A673 (cell line): Measurements from ENCODE around the gene CHKB. TPM values are rescaled to one million over a fixed set of nuclear protein-coding genes. Genes with fewer than 3 reads are reported as not detected.

ENCODE experiments used
- BruUV-seq: library from RNA; stranded (reverse); fragments of 400-500 nt; replicated peaks from 2 replicates; lab custom pipeline; 2021; lab: Mats Ljungman, UMichigan
- CTCF ChIA-PET: fragments of 300-600 bp; sonication (Branson Sonifier 250); formaldehyde crosslinking; loops from one replicate; lab custom pipeline; 2022; ENCODE audit warnings: antibody characterized with exemption; lab: Charles Lee
- POLR2A ChIA-PET: fragments of 300-600 bp; sonication (Branson Sonifier 250); formaldehyde crosslinking; loops from one replicate; lab custom pipeline; 2022; ENCODE audit warnings: antibody characterized with exemption; ENCODE audit not compliant: low non-redundant PET; lab: Charles Lee
- DNase-seq: peaks from one replicate; pipeline ENCODE4 v3.0.0-alpha.2; 2015; ENCODE audit warnings: low spot score
- H3K27ac ChIP-seq: fragments of 200-600 bp; sonication (generic); 2 replicates; pipeline ENCODE4 v1.5.1; 2016; ENCODE audit warnings: mixed run types, low read depth, mild to moderate bottlenecking, mixed read lengths, antibody characterized with exemption, low read length; ENCODE audit not compliant: poor library complexity, severe bottlenecking
- H3K27me3 ChIP-seq: fragments of 200-600 bp; sonication (generic); replicated peaks from 2 replicates; pipeline ENCODE4 v1.6.1; 2017; ENCODE audit warnings: mixed run types, low read depth, mild to moderate bottlenecking, mixed read lengths, antibody characterized with exemption, low read length; ENCODE audit not compliant: insufficient read depth, poor library complexity
- H3K36me3 ChIP-seq: fragments of 200-600 bp; sonication (generic); 2 replicates; pipeline ENCODE4 v1.6.1; 2016; ENCODE audit warnings: mixed run types, mild to moderate bottlenecking, mixed read lengths, antibody characterized with exemption, low read length; ENCODE audit not compliant: insufficient read depth, poor library complexity, severe bottlenecking
- H3K4me1 ChIP-seq: fragments of 200-600 bp; sonication (generic); 2 replicates; pipeline ENCODE4 v1.6.1; 2017; ENCODE audit warnings: mixed run types, mild to moderate bottlenecking, mixed read lengths, antibody characterized with exemption, low read length; ENCODE audit not compliant: insufficient read depth, poor library complexity, severe bottlenecking
- H3K4me3 ChIP-seq: fragments of 200-600 bp; sonication (generic); 2 replicates; pipeline ENCODE4 v1.5.1; 2016; ENCODE audit warnings: low read depth, mixed run types, mild to moderate bottlenecking, mixed read lengths, low read length; ENCODE audit not compliant: poor library complexity, severe bottlenecking
- H3K9me3 ChIP-seq: fragments of 200-600 bp; sonication (generic); 2 replicates; pipeline ENCODE4 v1.6.1; 2016; ENCODE audit warnings: mixed run types, low read depth, mild to moderate bottlenecking, mixed read lengths, antibody characterized with exemption, low read length; ENCODE audit not compliant: poor library complexity, severe bottlenecking
- EZH2 ChIP-seq: fragments of 200-600 bp; sonication (generic); IDR thresholded peaks from 2 replicates; pipeline ENCODE4 v1.6.1; 2017; ENCODE audit warnings: borderline replicate concordance, low read depth, mild to moderate bottlenecking, mixed read lengths, antibody characterized with exemption, low read length; ENCODE audit not compliant: poor library complexity, severe bottlenecking
- intact Hi-C: fragments of 100-400 bp; cut with micrococcal nuclease; formaldehyde crosslinking; loops from one replicate; pipeline ENCODE4 v1.10.0; 2022; ENCODE audit not compliant: unreplicated experiment
- total RNA-seq: library from RNA; stranded (reverse); gene quantifications from 2 replicates; pipeline ENCODE4 v1.2.3, GENCODE V29; 2021
- TF ChIP-seq, protein P1 (sequence below): fragments of 300-800, 200-600 bp; sonication (generic); conservative IDR thresholded peaks from 2 replicates; pipeline ENCODE4 v1.5.1; 2017; ENCODE audit warnings: low read depth, mild to moderate bottlenecking, antibody characterized with exemption, low read length, moderate library complexity, mixed read lengths

Gene CHKB
- total RNA-seq, 1 experiment from 2014 or later = 47.6 TPM

DNA sequence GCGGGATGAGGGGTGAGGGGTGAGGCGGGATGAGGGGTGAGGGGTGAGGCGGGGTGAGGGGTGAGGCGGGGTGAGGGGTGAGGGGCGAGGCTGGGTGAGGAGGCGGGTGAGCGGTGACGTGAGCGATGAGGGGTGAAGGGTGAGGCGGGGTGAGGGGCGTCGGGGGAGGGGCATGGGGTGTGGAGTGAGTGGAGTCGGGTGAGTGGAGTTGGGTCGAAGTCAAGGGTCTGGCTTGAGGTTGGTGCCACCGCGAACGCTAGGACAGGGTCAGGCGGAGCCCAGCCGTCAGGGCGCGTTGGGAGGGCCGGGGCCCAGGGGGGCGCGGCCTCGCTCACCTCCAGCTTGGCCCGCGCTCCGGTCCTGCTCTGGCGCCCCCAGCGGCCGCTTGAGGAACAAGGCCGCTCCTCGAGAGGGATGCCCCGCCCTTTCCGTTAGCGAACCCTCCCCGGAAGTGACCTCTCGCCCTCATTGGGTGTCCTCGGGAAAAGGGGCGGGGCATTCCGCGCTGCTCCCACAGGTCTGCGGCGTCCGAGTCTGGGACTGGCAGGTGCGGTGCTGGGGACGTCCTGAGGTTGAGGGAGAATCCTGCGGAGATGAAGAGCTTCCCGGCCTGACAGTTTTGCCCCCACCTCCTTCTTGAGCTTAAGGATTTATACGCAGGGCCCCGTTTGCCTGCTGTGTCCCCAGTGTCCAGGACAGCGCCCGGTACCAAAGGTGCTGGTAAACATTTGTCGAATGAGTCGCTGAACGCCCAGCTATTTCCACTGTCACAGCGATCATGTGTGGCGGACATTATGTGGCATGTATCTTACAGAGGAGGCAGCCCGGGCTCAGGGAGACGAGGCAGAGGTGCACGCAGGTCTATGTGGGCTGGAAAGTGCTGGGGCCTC is 19.9 kb downstream of the CHKB start, which contains the start of gene SYCE3:
TSS of gene SYCE3 (minus strand) at position 397 of the 890 bp plus-strand sequence. CDS start 6,514 bp downstream, outside the sequence.
- Histone ChIP-seq H3K27ac (peak within 1 kb of the TSS; percentile 2), H3K9me3 (no peaks in the 10 kb centered on the region), H3K27me3 (no peaks in the 10 kb centered on the region), H3K36me3 (no peaks in the 10 kb centered on the region), H3K4me3 (peak within 1 kb of the TSS; percentile 52), H3K4me1 (no peaks in the 10 kb centered on the region)
- TF ChIP-seq EZH2 = no peak
- TF ChIP-seq, protein P1, sequence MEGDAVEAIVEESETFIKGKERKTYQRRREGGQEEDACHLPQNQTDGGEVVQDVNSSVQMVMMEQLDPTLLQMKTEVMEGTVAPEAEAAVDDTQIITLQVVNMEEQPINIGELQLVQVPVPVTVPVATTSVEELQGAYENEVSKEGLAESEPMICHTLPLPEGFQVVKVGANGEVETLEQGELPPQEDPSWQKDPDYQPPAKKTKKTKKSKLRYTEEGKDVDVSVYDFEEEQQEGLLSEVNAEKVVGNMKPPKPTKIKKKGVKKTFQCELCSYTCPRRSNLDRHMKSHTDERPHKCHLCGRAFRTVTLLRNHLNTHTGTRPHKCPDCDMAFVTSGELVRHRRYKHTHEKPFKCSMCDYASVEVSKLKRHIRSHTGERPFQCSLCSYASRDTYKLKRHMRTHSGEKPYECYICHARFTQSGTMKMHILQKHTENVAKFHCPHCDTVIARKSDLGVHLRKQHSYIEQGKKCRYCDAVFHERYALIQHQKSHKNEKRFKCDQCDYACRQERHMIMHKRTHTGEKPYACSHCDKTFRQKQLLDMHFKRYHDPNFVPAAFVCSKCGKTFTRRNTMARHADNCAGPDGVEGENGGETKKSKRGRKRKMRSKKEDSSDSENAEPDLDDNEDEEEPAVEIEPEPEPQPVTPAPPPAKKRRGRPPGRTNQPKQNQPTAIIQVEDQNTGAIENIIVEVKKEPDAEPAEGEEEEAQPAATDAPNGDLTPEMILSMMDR = peak; percentile 93
- POLR2A ChIA-PET = no interaction called here
- no TSS peak for BruUV-seq
- peak; percentile 97 for DNase-seq
- CTCF ChIA-PET = interaction anchor here (0.6 to 1.1 kb wide), 4 partner anchors 17 to 332 kb away, joined by 4 to 6 read pairs (median 5); partner anchors contain the start of genes KLHDC7B, NCAPH2 and SCO2
- intact Hi-C loops = no loop called here

DNA sequence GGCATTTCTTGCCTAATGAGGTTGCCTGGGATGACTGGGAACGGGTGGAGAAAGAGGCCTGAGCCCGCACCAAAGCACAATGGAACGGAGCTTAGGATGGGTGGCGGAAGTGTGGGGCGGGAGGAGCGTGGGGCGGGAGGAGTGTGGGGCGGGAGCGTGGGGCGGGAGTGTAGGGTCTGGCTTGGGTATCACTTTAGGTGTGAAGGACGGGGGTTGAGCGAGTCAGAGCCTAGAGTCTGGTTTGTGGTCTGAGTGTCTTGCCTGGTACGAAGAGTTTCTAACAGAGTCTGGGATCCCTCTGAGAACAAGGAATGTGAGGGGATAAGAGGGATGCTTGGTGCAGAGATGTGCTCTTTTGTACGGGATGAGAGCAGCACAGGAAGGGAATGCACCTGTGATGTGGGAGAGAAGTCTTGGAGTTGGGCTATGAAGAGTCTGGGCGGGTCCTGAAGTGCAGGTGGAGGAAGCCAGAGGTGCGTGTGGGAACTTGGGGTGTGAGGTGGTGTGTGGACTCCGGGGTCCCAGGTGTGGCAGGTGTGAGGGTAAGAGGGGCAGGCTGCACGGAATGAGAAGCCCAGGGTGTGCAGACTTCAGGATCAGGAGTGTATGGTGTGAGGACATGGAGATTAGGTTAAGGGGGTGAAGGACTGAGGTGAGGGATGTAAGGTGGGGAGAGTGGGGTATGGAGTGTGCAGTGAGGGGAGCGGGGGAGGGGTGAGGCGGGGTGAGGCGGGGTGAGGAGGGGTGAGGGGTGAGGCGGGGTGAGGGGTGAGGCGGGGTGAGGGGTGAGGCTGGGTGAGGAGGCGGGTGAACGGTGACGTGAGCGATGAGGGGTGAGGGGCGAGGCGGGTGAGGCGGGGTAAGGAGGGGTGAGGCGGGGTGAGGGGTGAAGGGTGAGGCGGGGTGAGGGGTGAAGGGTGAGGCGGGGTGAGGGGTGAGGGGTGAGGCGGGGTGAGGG is 21.0 kb downstream of the CHKB start:
- CTCF ChIA-PET = no interaction called here
- no TSS peak for BruUV-seq
- TF ChIP-seq EZH2 = no peak
- TF ChIP-seq, protein P1 = no peak
- no peaks in the 10 kb centered on the region for H3K9me3 ChIP-seq
- H3K27me3 ChIP-seq = no peaks in the 10 kb centered on the region
- intact Hi-C loops = no loop called here
- DNase-seq = no peak
- H3K4me1 ChIP-seq = no peaks in the 10 kb centered on the region
- POLR2A ChIA-PET = no interaction called here
- no peak overlapping the region for H3K4me3 ChIP-seq
- no peak overlapping the region for H3K27ac ChIP-seq
- no peaks in the 10 kb centered on the region for H3K36me3 ChIP-seq

DNA sequence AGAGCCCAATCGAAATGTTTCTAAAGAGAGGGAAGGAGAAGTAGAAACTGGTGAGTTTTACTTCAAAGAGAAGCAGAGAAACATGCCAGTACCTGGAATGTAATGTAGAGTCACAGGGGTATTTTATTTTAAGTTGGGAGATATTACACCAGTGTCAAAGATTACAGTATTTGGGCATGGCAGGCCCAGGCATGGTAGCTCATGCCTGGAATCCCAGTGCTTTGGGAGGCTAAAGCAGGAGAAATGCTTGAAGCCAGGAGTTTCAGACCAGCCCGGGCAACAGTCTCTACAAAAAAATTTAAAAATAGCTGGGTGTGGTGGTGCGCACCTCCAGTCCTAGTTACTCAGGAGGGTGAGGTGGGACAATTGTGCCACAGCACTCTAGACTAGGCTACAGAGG is 22.6 kb downstream of the CHKB start:
- POLR2A ChIA-PET = no interaction called here
- CTCF ChIA-PET = no interaction called here
- BruUV-seq = no TSS peak

More for the DNA sequence above, 22.6 kb downstream of the CHKB start:
- H3K27me3 ChIP-seq = no peaks in the 10 kb centered on the region
- H3K4me3 ChIP-seq = no peak overlapping the region
- intact Hi-C loops = no loop called here
- no peaks in the 10 kb centered on the region for H3K4me1 ChIP-seq
- H3K9me3 ChIP-seq = no peaks in the 10 kb centered on the region
- DNase-seq = no peak
- no peaks in the 10 kb centered on the region for H3K36me3 ChIP-seq
- TF ChIP-seq EZH2 = no peak
- TF ChIP-seq, protein P1 = no peak
- H3K27ac ChIP-seq = no peak overlapping the region
